Gastroesophageal sphincter (tissue), 3 donors: ENCODE measurements around the gene PTPRS.

ENCODE experiments used
- POLR2A ChIP-seq, 2 donors: fragments of 450-650 bp; IDR thresholded peaks; one replicate each; pipeline ENCODE4 v1.6.1; 2017; ENCODE audit warnings: antibody characterized with exemption in 2 of 2, mild to moderate bottlenecking in 2 of 2, moderate library complexity in 1 of 2
- TF ChIP-seq, protein P1 (sequence below), 4 experiments: fragments of 200-600 bp in 2 of 4; fragments of 450-650 bp in 2 of 4; sonication (generic) in 1 of 4; IDR thresholded peaks; one replicate each; pipeline ENCODE4 v1.5.1; 2017 to 2019; ENCODE audit warnings: antibody characterized with exemption in 4 of 4, mild to moderate bottlenecking in 2 of 4, moderate library complexity in 2 of 4

DNA sequence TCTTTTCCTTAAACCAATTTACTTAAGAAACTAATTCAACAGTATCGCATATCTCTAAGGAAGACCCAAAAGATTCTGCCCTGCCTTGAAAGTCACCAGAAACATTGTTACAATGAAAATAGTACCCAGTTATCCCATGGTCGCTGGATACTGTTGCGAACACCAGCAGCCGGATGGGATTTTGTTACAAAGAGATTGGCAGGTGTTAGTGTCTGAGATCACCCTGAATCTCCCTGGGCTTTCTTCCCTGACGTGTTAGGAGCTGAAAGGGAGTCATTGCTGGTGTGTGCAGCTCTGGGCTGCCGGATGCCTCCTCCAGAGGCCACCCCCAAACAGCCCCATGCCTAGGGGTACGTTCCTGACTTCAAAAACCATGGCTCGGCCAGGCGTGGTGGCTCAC is 38.2 kb downstream of the PTPRS start:
- TF ChIP-seq, protein P1, sequence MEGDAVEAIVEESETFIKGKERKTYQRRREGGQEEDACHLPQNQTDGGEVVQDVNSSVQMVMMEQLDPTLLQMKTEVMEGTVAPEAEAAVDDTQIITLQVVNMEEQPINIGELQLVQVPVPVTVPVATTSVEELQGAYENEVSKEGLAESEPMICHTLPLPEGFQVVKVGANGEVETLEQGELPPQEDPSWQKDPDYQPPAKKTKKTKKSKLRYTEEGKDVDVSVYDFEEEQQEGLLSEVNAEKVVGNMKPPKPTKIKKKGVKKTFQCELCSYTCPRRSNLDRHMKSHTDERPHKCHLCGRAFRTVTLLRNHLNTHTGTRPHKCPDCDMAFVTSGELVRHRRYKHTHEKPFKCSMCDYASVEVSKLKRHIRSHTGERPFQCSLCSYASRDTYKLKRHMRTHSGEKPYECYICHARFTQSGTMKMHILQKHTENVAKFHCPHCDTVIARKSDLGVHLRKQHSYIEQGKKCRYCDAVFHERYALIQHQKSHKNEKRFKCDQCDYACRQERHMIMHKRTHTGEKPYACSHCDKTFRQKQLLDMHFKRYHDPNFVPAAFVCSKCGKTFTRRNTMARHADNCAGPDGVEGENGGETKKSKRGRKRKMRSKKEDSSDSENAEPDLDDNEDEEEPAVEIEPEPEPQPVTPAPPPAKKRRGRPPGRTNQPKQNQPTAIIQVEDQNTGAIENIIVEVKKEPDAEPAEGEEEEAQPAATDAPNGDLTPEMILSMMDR (IDR thresholded peaks at IDR 0.05) = no peak
- TF ChIP-seq POLR2A (IDR thresholded peaks at IDR 0.05) = no peak
